ENCODE data around the gene TAL2. TPM values are rescaled to one million over a fixed set of nuclear protein-coding genes. Genes with fewer than 3 reads are reported as not detected.
A peak's percentile ranks its signal among the peaks of the same experiment; 100 is the strongest.

The TAL2 gene
- total and polyA plus RNA-seq, 2 donors (not counting 1 experiment from before 2014, with no cell fraction given), result 0.37 to 7.0 TPM

DNA sequence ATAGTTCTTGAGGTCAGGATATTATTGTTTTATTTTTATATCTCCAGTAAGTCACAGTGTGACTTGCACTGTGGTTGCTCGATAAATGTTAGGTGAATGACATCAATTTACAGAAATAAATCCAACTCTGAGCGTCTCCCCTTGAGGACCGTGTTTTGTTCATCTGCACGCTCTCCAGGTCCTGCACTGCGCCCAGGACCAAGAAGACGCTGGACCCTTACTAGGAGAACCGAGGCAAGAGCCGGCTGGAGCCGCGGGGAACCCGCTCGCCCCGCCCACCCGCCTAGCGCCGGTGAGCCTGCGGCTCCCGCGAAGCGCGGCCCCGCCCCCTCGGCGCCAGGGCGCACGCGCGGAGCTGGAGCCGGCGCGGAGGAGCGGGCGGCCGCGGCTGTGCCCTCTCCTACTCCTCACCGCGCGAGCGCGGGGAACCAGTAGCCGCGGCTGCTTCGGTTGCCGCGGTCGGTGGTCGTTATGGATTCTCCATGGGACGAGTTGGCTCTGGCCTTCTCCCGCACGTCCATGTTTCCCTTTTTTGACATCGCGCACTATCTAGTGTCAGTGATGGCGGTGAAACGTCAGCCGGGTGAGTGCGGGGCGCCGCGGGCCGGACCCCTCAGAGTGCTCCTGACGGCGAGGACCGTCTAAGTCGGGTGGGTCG lies 32.1 kb downstream of the TAL2 start, which contains the start of gene TMEM38B:
Gene TMEM38B (plus strand): TSS at position 352 of the 658 bp plus-strand sequence. CDS start 120 bp downstream, at position 472.
- peak within 1 kb of the TSS; percentile 81 for H3K9ac ChIP-seq (ENCODE audit: low read length)
- H3K79me2 ChIP-seq (ENCODE audit: control insufficient read depth, insufficient read depth, low read length), result peaks cover 32% of the 10 kb centered on the region
- peak within 1 kb of the TSS; percentile 58 to 77 for H3K27ac ChIP-seq (ENCODE audit: low read length in 2 of 2)
- ATAC-seq (ENCODE audit: low read depth) (peak; percentile 83), DNase-seq (peak; percentile 90)
- ChIA-PET CTCF (interaction anchor here (0.9 to 3.3 kb wide), 7 partner anchors 10 to 86 kb away, joined by 3 to 20 read pairs (median 4); no protein-coding TSS in a partner anchor), POLR2A (interaction anchor here (2.0 kb wide), 1 partner anchor 38 kb away, joined by 6 read pairs; no protein-coding TSS in a partner anchor)
- H3K4me1 ChIP-seq (ENCODE audit: control insufficient read depth in 2 of 2, insufficient read depth in 2 of 2, low read length in 2 of 2), result peaks cover 17 to 18% of the 10 kb centered on the region in 2 donors
- no peaks in the 10 kb centered on the region for H3K9me3 ChIP-seq (ENCODE audit: control extremely low read depth in 1 of 3, control insufficient read depth in 2 of 3, insufficient read depth in 1 of 3, low read length in 2 of 3)
- Mint-ChIP-seq H3K4me3 (peak within 1 kb of the TSS; percentile 95), H3K27me3 (peaks cover 26% of the 10 kb centered on the region), H3K27ac (peak within 1 kb of the TSS; percentile 92), H3K9me3 (ENCODE audit: insufficient read depth) (no peaks in the 10 kb centered on the region), H3K4me1 (peaks cover 19% of the 10 kb centered on the region)
- peak within 1 kb of the TSS; percentile 75 to 93 (median 82) for H3K4me3 ChIP-seq (ENCODE audit: control extremely low read depth in 1 of 5, extremely low read depth in 1 of 5, insufficient read depth in 1 of 5, low read depth in 2 of 5, low read length in 4 of 5)
- intact Hi-C loops (cut with micrococcal nuclease), result loop anchor here (1.0 to 10.0 kb wide), 8 partner anchors 24 to 947 kb away; partner anchors contain the start of genes ABCA1, FSD1L, NIPSNAP3A and SLC44A1
- H3K36me3 ChIP-seq (replicated peaks in 1 of 2; ENCODE audit: control extremely low read depth in 1 of 2, control insufficient read depth in 1 of 2, extremely low read depth in 1 of 2, insufficient read depth in 2 of 2, low read length in 1 of 2), result no peaks in the 10 kb centered on the region
- WGBS (ENCODE audit: insufficient coverage), result under 1% methylated on average over 60 of the region's 65 CpGs
- TF ChIP-seq, protein P1, sequence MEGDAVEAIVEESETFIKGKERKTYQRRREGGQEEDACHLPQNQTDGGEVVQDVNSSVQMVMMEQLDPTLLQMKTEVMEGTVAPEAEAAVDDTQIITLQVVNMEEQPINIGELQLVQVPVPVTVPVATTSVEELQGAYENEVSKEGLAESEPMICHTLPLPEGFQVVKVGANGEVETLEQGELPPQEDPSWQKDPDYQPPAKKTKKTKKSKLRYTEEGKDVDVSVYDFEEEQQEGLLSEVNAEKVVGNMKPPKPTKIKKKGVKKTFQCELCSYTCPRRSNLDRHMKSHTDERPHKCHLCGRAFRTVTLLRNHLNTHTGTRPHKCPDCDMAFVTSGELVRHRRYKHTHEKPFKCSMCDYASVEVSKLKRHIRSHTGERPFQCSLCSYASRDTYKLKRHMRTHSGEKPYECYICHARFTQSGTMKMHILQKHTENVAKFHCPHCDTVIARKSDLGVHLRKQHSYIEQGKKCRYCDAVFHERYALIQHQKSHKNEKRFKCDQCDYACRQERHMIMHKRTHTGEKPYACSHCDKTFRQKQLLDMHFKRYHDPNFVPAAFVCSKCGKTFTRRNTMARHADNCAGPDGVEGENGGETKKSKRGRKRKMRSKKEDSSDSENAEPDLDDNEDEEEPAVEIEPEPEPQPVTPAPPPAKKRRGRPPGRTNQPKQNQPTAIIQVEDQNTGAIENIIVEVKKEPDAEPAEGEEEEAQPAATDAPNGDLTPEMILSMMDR (IDR thresholded peaks at IDR 0.05), result no peak
- no peak for TF ChIP-seq EZH2 (IDR thresholded peaks at IDR 0.05; ENCODE audit: borderline replicate concordance, insufficient read depth, low read depth, low read length, poor library complexity, severe bottlenecking)
- peaks cover 0 to 14% (median 11%) of the 10 kb centered on the region in 4 experiments for H3K27me3 ChIP-seq (replicated peaks in 1 of 4; ENCODE audit: control extremely low read depth in 1 of 4, control insufficient read depth in 3 of 4, insufficient read depth in 4 of 4, low read length in 3 of 4)
- peak within 1 kb of the TSS; percentile 90 for H2AFZ ChIP-seq (ENCODE audit: insufficient read depth, low read depth, low read length, poor library complexity, severe bottlenecking)
- H4K20me1 ChIP-seq (ENCODE audit: control insufficient read depth, insufficient read depth, low read length, poor library complexity, severe bottlenecking), result peaks cover 6% of the 10 kb centered on the region
- peak within 1 kb of the TSS; percentile 88 for H3K4me2 ChIP-seq (replicated peaks; ENCODE audit: low read depth, low read length, poor library complexity, severe bottlenecking)

Data from B cell (primary cell).